Activated gamma-delta T cell treated with anti-CD3 and anti-CD28 coated beads, Interleukin-2, amount 50 U/mL, for 16 hours (primary cell): Measurements from ENCODE around the gene KCNAB1.

ENCODE experiments used
- DNase-seq: peaks from one replicate; pipeline ENCODE4 v3.0.0-alpha.2; 2020; ENCODE audit warnings: low read depth

Gene KCNAB1

GRCh38 chr3:156460206-156460611 lies 339.8 kb downstream of the KCNAB1 start:
- no peak for DNase-seq

DNA sequence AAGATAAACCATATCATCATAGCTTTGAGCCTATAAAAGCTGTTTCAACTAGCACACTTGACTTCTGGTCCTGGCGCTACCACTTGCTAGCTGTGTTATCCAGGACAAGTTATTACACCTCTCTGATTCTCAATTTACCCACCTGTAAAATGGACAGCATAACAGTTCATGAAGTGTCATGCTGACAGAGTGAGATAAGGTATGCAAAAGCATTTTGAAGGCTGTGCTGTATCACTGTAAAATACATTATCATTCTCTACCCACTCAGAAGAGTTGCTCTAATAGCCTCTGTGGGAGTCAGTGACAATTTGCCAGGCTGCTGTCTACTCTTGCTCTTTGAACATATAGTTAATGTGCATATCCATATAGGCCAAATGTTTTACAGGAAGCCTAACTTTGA lies 341.5 kb downstream of the KCNAB1 start:
- no peak for DNase-seq

GRCh38 chr3:156463123-156463522 lies 342.7 kb downstream of the KCNAB1 start:
- DNase-seq: no peak

DNA sequence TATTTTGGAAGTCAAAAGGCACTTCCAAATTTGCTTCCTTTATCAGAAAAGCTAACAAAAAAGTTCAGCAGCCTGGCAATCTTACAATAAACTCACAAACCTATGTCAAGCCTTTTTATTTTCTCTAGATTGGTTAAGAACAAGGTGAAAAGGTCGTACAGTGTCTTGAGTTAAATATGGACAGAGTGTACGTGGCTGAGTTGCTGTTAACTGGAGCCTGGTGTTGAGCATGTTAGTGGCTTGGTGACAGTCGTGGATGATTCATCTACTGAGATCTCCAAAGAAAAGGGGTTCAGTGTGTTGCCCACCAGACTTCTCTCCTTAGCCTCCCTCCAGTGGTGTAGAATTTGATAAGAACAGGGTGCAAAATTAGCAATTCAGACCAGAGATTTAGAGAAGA lies 344.8 kb downstream of the KCNAB1 start:
- no peak for DNase-seq

- no peak for DNase-seq
Measured at GRCh38 chr3:156469456-156469855, 349.1 kb downstream of the KCNAB1 start.

- DNase-seq: no peak
Measured at GRCh38 chr3:156471431-156471830, 351.1 kb downstream of the KCNAB1 start.

- DNase-seq: no peak
Measured at GRCh38 chr3:156472150-156472549, 351.8 kb downstream of the KCNAB1 start.

DNA sequence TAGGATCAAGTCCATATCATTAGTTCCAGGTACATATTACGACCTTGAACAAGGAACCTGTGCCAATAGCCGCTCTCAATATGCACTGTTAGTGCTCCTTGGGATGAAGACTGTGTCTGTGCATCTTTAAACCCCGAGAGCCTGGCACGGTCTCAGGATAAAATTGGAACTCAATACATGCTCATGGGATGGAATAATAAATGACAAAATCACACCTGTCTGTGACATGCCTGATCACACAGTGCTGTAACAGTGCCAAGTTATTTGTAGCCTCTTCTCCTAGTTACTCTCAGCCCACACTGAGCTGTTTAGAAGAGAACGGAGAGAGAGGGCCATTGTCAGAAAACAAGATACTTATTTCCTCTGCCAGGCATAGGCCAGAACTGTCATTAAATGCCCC lies 352.3 kb downstream of the KCNAB1 start:
- DNase-seq: no peak

DNA sequence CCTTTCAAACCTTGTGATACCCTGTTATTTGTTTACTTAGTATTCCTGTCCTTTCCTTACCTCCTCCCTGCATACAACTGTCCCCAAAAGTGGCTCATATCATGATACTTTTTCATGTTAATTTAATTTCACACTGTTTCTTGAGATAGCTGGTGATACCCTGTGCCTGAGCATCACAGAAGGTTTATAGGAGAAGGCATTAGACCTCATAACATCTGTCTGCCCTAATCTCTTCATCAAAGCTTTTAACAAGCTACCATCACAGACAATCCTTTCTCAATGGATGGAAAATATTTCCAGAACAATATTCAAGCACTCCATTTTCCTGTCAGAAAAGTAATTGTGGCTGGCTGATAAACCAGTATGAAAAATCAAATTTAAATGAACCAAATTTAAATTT lies 353.0 kb downstream of the KCNAB1 start:
- no peak for DNase-seq

GRCh38 chr3:156474560-156475389 lies 354.4 kb downstream of the KCNAB1 start:
- no peak for DNase-seq

DNA sequence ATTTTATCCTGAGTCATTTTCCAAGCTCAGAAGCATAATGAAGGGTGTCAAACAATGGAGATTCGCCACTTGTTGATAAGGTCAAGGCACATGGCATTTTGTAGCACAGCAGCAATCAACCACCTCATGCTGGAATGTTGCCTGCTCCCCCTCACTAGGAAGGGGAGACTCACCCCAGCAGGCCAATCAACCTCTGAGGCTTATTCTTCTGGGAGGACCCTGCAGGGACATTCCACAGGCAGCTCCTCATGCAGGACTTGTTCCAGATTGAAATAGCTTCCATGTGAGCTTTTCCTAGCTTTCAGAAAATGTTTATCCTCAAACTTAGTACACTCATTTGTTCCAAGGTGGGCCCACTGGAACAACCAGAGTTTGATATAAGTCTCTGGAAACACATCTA lies 356.9 kb downstream of the KCNAB1 start:
- no peak for DNase-seq

DNA sequence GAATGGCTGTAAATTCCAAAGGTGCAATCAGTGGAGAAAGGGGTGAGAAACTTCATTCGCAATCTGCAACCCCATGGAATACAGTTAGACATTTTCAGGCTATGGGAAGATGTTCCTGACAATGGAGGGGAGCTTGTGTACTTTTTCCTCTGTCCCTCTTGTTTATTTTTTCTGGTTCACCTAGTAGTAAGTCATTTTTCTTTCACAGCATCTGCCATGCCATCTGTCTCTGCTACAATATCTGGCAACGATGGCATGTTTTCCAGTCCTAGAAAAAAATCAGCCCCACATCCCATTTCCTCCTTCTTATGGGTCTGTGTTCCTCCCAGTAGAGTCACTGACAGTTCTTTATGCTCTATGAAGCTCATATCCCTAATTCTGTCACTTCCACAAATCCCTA lies 358.5 kb downstream of the KCNAB1 start:
- no peak for DNase-seq

- no peak for DNase-seq
Measured at GRCh38 chr3:156479604-156480003, 359.2 kb downstream of the KCNAB1 start.

- DNase-seq: no peak
Measured at GRCh38 chr3:156480949-156481348, 360.6 kb downstream of the KCNAB1 start.

DNA sequence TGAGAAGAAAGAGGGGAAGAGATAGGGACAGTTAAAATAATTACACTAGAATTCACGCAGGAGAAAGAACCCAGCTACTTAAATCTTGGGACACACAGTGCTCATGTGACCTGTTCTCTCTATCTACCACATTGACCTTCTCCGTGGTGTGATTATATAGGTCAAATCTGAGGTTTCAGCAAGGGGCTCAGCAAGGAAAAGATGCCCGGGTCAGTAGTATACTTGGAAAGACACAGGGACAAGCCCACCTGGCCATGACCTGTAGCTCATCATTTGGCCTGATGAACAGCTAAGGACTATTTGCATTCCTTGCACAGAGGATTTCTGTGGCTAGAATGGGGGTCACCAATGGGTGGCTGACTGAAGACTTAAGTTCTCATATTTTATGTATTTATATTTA lies 362.6 kb downstream of the KCNAB1 start:
- no peak for DNase-seq

DNA sequence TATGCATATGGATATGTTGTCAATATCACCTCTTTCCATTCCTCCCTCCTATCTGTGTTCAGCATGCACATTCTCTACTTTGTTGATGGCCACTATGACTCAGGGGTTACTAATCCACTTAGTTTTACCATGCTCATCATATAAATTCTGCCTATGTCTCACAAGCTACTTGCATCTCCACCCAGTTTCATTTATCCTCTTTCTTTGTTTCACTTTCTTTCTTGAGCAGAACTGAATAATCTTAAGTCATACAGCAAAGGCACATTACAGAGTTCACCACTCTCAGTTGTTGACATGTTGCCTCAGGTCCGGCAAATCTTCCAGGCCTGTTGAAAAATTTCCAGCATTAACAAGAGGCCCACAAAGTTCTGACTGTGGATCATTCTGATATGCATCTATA lies 363.0 kb downstream of the KCNAB1 start:
- no peak for DNase-seq

GRCh38 chr3:156483961-156484787 lies 363.8 kb downstream of the KCNAB1 start:
- peak; percentile 24 for DNase-seq

GRCh38 chr3:156488767-156489166 lies 368.4 kb downstream of the KCNAB1 start:
- DNase-seq: no peak

DNA sequence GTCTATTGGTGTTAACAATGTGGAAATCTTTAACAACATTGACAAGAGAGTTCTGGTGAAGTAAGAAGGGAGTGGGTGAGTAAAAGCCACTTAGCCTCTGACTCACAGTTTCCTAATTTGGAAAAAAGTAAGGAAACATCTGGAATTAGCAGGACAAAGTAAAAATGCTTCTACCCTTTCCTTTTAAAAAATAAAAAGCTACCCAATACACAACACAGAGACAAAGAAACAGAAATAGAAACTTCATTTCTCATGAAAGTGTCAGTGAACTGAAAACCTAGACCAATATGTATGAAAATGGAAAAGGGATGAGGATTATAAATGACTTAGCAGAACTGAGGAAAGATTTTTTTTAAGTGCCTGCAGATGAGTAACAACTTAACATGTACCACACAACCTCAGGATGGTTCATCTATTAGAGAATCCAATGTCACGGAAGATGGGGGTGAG lies 369.1 kb downstream of the KCNAB1 start:
- no peak for DNase-seq

GRCh38 chr3:156491192-156491591 lies 370.8 kb downstream of the KCNAB1 start:
- no peak for DNase-seq

DNA sequence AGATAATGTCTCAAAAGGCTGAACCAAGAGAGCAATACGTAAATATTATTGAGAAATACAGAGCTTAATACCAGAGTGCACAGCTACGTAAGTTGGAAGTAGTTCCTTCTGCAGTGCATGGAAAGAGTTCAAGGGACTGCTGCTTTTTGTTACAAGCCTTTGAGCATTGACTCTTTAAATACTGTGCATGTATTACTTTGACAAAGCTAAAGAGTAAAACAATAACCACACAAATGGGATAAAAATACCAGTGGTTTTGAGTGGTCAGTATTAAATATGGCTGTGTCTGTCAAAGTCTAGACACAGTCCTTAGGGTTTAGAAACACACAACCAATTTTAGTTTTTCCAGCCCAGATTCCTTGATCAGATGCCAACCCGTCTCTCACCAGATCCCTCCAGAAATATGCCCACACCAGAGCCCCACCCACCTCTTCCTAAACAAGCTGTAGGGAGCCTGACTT lies 372.5 kb downstream of the KCNAB1 start:
- no peak for DNase-seq

DNA sequence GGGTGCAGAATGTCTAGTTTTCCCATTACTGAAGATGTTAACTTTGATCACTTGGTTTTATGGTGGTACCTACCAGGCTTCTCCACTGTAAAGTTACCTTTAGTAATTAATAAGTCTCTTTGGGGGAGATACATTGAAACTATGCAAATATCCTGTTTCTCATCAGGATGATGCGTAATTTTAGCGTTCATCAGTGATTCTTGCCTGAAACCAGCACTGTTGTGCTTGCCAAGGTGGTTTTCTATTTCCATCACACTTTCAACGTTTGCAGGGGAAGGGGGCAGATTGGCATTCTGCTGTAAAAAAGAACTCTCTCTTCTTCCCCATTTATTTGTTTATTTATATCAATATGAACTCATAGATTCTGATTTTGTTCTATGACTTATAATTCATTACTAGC lies 373.5 kb downstream of the KCNAB1 start:
- DNase-seq: no peak

- DNase-seq: no peak
Measured at GRCh38 chr3:156495816-156496215, 375.4 kb downstream of the KCNAB1 start.
